Glomerular visceral epithelial cell (primary cell): ENCODE measurements around the gene ADAM23.
"Not testable (repeated sequence)": the region's sequence is repeated elsewhere in the genome, so short reads cannot be mapped to it uniquely, and the experiment has no call there.

Experiments
- DNase-seq: peaks from one replicate; pipeline ENCODE4 v3.0.0-alpha.2; 2016; ENCODE audit errors: extremely low spot score

The ADAM23 gene, protein sequence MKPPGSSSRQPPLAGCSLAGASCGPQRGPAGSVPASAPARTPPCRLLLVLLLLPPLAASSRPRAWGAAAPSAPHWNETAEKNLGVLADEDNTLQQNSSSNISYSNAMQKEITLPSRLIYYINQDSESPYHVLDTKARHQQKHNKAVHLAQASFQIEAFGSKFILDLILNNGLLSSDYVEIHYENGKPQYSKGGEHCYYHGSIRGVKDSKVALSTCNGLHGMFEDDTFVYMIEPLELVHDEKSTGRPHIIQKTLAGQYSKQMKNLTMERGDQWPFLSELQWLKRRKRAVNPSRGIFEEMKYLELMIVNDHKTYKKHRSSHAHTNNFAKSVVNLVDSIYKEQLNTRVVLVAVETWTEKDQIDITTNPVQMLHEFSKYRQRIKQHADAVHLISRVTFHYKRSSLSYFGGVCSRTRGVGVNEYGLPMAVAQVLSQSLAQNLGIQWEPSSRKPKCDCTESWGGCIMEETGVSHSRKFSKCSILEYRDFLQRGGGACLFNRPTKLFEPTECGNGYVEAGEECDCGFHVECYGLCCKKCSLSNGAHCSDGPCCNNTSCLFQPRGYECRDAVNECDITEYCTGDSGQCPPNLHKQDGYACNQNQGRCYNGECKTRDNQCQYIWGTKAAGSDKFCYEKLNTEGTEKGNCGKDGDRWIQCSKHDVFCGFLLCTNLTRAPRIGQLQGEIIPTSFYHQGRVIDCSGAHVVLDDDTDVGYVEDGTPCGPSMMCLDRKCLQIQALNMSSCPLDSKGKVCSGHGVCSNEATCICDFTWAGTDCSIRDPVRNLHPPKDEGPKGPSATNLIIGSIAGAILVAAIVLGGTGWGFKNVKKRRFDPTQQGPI

DNA sequence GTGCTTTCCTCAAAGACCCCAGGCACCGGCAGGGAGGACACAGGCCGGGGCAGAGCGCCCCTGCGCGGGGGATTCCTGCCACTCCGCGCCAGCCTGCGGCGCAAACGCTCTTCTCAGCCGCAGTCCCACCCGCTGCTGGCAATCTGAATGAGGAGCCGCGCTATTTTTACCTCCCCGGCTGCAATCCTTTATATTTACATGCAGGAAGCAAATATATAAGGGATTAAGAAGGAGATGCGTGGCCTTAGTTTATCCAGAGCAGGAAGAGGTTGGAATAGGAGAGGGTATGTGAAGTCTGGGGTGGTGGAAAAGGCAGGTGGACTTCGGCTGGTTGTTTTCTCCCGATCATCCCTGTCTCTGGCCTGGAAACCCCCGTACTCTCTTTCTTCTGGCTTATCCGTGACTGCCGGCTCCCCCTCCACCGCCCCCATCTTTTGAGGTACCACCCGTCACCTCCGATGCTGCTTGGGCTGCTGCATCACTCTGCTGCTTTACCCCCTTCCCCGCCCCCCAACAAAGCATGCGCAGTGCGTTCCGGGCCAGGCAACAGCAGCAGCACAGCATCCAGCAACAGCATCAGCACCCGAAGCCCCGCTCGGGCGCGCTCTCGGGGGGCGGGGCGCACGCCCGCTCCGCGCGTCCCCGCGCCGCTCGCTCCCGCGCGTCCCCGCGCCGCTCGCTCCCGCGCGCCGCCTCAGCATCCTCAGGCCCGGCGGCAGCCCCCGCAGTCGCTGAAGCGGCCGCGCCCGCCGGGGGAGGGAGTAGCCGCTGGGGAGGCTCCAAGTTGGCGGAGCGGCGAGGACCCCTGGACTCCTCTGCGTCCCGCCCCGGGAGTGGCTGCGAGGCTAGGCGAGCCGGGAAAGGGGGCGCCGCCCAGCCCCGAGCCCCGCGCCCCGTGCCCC, at the start of gene ADAM23:
TSS of gene ADAM23 (plus strand) at position 700 of the 902 bp plus-strand sequence. CDS start 335 bp downstream, outside the sequence.
- peak; percentile 25 for DNase-seq

DNA sequence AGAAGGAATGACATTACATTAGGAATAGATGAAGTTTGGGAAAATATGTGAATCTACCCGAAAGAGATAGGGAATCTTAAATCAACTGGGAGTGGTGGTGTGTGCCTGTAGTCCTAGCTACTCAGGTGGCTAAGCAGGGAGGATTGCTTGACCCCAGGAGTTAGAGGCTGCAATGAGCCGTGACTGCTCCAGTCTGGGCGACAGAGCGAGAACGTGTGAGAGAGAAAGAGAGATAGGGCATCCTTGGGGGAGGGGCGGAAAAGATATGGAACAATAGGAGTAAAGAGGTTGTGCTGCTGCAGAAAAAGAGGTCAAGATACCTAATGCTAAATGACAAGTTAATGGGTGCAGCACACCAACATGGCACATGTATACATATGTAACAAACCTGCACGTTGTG, 47.1 kb upstream of the ADAM23 start:
- no peak for DNase-seq

DNA sequence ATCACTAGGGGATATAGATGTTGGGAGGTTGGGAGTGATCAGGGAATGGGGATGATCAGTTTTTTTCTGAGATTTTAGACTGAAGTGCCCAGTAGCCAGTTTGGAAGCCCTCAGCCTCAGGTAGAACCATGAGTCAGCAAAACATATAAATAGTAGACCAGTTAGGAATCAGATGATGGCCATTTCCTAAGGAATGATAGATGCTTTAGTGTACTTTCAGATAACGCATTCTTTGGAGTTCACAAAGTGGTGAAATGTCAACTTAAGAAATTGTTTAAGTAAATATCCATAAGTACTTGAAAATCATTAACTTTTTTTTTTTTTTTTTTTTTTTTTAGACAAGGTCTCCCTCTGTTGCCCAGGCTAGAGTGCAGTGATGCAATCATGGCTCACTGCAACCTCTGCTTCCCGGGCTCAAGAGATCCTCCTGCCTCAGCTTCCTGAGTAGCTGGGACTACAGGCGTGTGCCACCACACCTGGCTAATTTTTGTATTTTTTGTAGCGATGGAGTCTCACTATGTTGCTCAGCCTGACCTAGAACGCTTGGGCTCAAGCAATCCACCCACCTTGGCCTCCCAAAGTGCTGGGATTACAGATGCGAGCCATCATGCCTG, 40.3 kb upstream of the ADAM23 start:
- not testable (repeated sequence) for DNase-seq

DNA sequence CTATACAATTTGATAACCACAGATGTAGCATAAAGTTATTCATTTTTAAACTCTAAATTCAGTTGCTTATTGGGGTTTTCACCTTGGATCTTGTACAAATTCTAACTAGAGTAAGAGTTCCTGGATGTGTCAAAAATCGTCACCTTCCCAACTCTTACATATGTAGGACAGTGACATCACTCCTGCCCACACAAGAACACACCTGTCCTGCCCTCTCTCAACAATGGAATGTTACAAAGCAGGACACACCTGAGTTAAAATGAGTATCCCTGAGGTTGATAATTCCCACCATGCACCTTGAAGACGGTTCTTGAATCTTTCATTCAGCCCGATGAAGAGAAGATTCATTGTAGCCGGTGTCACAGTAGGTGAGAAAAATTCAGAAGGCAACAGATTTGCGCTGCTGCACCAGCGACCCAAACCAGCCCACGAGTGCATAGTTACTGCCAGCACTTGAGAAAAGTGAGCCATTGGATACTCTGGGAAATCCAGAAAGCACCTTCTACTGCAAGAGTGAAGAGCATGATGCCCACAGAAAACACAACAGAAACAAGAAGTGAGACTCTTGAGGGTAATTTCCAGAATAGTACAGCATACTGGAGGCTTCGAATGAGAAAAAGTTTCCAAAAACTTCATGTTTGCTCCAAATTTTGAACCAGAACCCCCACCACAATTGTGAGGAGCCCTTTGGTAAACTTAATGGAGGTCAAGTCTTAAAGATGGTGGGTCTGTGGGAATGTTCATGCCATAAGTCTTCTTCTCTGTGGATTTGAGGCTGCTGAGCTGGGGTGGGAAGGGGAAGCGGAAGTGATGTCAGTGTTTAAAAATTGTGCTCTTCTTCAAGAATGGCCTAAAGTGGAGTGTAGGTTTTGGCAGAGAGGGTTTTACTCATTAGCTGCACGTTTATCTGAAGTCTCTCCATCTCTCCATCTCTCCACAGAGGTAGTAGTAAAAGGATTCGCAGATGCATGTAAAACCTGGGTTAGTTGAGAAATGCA, 34.7 kb upstream of the ADAM23 start:
- no peak for DNase-seq

DNA sequence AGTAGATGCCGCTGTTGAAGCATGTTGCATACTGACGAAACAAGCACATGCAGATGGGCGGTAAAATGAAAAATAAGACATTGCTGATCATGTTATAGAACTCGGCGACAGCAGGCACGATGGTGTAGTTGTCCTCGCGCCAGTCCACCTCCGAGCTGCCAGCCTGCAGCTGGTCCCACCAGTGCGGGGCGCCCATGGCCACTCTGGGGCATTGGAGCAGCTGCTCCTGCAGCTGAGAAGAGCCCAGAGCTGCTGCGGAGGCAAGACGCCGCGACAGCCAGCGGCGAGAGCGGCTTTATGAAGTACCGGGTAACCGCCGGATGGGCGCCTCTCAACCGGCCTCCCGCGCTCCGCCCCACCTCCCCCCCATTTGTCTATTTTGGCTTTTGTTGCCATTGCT, 32.6 kb upstream of the ADAM23 start:
- DNase-seq, result no peak

DNA sequence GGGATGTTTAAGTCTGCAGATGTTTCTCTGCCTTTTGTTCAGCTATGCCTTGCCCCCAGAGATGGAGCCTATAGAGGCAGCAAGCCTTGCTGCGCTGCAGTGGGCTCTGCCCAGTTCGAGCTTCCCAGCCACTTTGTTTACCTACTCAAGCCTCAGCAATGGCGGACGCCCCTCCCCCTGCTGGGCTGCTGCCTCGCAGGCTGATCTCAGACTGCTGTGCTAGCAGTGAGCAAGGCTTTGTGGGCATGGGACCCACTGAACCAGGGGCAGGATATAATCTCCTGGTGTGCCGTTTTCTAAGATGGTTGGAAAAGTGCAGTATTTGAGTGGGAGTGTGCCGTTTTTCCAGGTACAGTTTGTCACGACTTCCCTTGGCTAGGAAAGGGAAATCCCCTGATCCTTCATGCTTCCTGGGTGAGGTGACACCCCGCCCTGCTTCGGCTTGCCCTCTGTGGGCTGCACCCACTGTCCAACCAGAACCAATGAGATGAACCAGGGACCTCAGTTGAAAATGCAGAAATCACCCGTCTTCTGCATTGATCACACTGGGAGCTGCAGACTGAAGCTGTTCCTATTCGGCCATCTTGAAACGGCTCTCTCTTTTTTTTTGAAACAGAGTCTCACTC, 27.6 kb upstream of the ADAM23 start:
- no peak for DNase-seq

DNA sequence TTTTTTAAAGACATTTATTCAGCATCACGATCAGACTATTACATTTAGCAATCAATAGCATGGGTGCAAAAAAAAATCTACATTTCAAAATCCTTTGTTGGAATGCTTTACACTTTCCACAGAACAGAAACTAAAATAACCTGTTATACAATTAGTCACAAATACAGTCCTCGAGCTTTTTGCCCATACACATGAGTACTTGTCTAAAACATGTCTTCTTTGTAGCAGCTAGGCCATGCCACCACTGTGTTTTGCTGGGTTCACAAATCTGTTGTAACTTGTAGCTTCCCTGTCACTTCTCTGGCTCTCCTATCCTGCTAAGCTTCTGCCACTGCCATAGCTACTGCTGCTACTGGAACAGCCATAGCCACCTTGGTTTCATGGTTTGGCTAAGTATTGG, 24.4 kb upstream of the ADAM23 start:
- no peak for DNase-seq

DNA sequence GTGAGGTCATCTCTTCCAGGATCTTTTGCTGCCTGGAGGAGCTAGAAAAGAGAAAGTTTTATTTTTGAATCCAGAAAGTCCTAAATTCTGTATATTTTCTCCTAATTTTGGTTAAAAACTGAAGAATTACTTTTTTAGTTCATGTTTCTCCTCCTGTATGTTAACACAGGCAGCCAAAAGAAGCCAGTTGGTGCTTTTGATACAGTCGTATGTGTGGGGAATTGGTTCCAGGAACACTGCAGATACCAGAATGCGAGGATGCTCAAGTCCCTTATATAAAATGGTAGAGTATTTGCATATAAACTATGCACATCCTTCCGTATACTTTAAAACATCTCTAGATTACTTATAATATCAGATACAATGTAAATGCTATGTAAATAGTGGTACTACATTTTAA, 22.6 kb upstream of the ADAM23 start:
- no peak for DNase-seq

DNA sequence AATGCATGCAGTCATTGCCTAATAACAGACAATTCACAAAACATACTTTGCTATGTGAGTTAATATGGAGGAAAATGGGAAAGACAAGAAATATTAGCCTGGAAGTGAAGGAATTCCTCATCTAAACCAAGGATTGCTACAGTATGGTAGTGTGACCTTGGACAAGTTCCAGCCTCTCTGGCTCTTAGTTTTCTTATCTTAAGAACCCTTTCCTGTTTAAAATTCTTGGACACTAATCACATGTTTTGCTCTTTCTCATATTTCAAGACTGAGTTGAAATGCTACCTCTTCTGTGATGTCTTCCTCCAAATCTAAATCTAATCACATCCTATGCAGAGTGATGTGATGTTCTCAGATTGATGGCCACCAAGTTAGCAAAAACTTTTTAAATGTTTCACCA, 20.8 kb upstream of the ADAM23 start:
- DNase-seq, result no peak

DNA sequence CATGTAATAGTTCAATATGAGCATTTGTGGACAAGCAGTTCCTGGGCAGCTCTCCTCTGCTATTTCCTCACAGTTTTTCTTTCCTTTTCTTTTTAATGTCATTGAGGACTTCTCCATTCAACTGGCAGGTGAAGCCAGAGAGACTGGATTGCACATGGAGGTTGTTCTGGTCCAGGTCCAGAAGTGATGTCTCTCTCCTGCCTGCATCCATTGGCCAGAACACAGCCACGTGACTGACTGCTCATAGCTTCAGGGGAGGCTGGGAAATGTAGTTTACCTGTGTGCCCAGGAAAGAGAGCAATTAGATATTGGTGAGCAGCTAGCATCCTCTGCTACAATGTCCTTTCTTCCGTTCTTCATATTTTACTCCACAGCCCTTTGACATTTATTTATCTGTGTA, 20.2 kb upstream of the ADAM23 start:
- no peak for DNase-seq

DNA sequence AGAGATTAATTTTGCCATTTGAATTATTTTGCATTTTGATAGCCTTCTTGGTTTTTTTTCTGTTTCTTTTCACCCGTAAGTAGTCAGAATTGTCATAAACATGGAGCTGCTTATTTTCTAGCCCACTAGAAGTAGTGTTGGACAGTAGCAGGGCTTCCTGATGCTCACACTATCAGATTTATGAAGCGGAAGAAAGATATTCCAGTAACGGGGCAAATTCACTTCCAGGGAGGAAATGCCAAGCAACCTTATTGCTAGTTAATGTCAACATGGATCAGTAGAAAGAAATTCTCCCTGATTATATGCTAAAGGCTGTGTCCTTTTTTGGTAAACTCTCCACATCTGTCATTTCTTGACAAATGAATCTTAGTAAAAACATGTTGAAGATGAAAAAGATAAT, 19.2 kb upstream of the ADAM23 start:
- no peak for DNase-seq

DNA sequence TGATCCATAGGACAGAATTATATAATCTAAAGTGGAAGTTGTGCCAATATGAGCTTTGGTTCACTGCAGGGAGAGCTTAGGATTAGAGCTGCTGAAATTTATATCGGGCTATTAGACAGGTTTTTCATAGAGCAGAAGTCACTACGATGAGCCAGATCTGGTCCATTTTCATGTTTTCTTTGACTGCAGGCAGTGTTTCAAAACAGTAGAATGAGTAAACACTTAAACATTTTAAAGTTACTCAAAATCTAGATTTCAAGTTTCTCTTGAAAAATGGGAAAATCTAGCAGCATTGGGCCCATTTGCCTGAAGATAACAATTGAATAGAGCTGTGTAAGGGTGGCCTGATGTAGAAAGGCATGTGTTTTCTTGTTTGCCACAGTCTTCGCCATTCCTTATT, 14.5 kb upstream of the ADAM23 start:
- no peak for DNase-seq

DNA sequence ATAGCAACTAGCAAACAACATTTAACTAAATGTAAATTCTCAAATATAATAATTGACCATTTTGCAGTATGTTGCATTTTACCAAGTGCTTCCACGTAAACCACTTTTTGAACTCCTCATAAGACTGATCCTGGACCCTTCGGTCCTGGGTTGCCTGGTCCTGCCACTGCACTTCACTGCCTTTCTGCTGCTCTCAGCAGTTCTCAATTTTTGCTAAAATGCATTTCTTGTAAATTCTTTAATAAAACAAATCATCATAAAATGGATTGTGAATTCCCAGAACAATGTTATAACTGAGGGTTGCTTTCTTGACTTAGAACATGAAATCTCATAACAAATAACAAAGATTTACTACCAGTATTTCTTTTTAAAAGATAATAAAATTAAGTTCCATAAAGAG, 12.9 kb upstream of the ADAM23 start:
- no peak for DNase-seq

DNA sequence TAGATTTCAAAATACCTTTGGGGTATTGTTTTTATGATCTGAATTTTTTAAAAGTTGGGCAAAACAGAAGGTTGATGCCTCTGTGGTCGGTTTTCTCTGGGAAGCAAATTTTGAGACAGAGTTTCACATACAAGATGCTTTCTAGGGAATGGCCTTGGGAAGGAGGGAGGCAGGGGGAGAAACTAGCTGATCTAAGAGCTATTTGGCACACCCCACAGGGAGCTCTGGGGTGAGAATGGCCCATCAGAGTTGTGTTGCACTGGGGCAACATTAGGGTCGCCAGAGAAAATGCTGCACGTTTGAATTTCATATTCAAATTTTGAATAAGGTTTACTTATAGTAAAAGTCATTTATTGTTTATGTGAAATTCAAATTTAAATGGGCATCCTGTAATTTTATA, 11.9 kb upstream of the ADAM23 start:
- no peak for DNase-seq

DNA sequence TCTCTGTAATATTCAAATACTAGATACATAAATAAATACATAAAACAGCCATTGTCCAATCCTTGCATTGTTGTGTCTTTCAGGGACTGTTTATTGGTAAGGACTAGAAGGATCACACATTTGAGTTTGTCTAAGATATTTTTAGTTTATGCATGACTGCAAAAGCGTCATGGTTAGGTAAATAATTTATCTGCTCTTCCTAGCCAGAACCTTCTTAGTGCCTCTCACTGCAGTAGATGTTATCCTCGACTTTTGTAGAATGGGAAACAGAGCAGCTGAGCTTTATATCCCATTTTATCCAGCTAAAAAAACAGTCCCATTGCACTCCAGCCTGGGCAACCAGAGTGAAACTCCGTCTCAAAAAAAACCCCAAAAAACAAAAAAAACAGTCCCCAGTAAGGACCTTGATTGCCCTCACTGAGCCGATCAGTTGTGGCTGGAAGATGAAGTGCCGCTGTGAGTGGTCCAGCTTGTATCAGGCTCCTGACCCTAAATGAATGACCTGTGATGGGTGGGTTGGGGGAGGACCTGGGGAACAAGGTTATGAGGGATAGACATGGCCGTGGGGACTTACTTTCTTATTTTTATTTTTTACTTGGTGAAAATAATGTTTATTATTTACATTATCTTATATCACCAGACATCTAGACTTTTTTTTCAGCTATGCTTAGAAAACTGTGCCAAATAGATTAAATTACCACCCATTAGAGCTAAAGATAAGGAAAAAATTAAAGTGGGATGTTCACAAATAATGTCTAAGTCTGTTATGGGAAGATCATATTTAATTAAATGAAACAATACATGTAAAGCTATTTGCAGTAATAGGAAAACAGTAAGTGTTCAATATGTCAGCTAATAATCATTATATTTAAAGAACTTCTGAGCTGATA, 10.9 kb upstream of the ADAM23 start:
- DNase-seq, result no peak

DNA sequence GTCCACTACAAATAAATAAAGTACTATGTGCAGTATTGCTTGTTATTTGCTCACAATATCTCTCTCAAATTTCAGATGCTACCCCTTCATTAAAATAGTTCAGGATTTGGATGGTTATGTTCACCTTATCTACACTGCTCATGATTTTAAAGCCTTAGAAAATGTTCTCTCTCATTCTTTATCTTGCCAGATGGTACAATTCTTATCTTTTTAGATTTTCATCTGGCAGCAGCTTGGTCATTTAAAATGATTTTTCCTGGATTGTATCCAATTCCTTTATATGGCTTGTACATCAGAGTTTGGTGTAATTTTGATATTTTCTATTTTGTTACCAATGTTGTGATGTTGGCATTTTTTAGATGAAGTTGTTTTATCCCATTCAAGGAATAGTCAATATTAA, 10.1 kb upstream of the ADAM23 start:
- DNase-seq, result no peak

DNA sequence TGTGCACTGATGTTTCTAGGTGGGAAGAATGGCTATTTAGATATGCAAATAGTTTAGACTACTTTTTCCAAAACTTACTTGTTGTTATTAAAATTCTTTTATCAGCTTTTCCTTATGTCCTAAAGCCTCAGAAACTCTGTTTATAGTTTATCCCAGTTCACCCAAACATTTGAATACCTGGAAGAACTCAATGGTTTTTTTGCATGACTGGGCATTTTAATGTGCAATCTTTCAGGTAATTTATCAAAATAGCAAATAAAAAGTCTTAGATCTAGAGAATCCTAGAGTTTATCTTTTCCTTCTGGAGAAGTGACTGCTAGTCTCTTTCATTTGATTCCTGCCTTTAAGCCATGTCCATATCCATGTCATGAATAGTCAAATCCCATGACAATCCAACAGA, 9.6 kb upstream of the ADAM23 start:
- DNase-seq, result no peak

DNA sequence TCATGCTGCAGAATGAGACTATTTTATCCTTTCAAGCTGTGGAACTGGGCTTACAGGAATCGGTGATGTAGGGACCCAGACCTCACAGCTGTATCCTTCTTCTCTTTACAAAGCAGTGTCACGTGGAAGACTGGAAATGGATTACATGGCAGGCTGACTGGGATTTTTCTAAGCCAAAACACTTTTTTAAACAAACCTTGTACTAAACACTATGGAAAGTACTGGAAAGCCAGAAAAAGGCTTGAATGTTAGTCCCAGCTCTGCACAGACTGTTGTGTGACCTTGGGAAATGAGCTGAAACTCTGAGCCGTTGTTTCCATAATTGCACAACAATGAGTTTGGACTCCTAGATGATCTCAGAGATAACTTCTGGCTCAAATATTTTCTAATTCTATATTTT, 7.6 kb upstream of the ADAM23 start:
- no peak for DNase-seq

DNA sequence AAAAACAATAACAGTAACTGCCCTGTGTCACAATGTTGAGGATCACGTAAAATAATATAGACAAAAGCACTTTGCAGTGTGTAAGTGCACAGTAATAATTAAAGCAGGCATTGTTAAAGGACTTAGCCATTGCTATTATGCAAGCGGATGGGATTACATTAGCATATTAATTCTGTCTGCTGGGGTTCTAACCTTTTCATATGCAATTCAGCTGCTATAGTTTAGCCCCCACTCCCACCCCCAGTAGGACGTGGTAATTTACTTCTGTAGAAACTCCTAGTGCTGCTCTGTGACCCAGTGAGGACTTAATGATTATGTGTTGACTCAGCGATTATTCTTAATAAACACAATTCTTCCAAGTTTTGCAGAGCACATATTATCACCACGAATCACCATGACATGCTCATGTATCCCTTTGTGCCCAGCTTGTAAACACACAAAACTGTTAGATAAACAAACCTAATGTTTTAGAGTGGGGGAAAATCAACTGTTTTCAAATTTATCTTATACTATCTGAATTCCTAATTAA, 5.1 kb upstream of the ADAM23 start:
- DNase-seq, result no peak
